HG03354 (cell line): ENCODE data around the gene P2RX3.

Experiments used
- ATAC-seq: cut with Tn5 transposase; IDR thresholded peaks from one replicate; pipeline ENCODE4 v1.9.1; 2021; ENCODE audit warnings: mild to moderate bottlenecking; ENCODE audit not compliant: unreplicated experiment, poor library complexity, severe bottlenecking

Gene P2RX3

DNA sequence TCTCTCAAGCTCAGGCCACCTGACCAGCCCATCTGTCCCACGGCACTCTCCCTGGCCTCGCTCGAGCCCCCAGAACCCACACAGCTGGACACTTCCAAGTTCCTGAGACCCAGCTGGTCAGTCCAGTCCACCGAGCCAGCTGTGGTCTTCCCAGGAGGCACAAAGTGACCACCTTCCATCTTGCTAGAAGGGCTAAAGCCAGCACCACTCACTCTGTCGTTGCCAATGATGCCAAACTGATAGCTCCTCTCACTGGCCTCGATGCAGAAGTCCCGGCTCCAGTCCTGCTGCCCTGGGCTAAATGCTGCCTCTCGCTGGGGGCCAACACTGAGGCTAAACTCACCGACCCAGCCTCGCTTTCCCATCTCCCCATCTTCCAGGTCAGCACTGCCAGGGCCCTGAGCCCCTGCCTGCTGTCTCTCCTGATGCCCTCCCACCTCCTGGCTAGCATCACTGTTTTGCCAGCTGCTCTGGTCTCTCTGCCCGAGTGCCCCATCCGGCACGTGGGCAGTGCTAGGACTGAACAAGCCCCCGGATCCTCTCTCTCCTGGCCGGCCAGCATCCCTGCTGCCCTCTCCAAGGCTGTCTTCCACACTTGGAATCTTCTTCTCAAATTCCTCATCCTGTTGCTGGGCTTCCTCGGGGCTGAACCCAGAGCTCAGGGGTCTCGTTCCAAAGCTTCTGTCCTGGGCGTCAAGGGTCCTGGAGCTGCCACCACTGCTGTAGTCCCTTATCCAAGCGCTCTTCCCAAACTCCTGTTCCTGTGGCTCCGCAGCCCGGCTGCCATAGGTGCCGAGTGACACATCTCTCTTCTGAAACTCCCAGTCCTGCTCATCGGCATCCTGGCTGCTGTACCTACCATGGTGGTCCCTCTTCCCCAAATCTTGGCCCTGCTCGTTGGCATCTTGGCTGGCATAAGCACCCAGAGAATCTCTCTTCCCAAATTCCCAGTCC, 28.8 kb upstream of the P2RX3 start:
- ATAC-seq = no peak

GRCh38 chr11:57310091-57310490, 28.1 kb upstream of the P2RX3 start:
- ATAC-seq = no peak

- ATAC-seq = no peak
Measured at GRCh38 chr11:57310630-57311086, 27.5 kb upstream of the P2RX3 start.

DNA sequence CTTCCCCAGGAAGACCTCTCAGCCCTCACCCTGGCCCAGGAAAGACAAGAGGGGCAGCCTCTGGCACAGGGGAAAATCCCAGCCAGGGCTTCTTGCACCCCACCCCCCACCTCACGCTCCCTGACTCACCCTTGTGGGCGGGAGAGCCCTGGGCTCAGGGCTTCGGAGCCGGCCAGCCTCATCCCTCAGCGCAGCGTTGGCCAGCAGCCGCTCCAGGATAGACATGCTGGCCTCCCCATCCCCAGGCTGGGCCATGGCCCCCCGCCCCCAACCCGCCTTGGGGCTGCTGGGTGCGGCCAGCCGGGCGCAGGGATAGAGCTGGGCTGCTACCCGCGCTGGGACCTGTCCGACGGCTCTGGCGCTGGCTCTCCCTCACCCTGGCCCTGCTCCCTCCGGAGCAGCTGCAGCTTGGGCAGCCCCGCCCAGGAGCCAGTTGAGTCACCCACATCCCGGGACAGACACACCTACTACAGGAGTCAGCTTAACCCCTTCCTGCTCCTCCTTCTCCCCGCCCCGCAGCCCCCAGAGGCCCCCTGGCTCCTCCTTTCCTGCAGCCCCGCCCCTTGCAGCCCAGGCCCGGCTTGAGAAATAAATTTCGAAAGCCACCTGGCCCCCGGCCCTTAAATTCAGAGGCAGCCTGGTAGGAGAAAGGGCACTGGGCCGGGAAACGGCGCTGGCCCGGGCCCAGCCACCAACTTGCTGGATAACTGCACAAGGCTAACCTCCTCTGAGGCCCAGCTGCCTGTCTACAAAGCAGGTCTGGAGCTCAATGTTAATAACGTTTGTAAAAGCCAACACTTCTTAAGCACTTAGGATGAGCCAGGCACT, 26.8 kb upstream of the P2RX3 start:
- ATAC-seq = peak; percentile 95

DNA sequence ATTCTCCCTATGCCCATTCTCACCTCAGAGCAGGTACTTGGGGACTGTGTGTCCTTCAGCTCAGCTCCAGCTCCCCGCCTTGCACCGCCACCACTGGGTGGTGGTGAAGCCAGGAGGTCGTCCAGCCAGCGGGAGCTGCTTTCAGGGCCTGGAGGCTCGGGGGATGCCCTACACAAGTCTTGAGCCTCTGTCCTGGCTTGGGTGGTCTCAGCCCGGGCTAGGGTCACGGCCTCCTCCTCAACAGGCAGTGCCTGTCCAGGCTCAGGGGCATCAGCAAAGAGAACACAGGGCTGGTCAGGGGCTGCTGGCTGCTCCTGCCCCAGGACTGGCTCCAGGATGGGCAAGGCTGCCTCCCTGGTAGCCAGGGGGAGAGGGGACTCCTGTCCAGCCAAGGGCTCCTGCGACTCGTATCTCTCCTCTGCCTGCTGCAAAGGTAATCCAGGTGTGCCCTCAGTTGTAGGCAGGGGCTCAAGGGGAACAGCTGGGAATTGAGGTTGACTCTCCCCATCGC, 25.6 kb upstream of the P2RX3 start:
- no peak for ATAC-seq

DNA sequence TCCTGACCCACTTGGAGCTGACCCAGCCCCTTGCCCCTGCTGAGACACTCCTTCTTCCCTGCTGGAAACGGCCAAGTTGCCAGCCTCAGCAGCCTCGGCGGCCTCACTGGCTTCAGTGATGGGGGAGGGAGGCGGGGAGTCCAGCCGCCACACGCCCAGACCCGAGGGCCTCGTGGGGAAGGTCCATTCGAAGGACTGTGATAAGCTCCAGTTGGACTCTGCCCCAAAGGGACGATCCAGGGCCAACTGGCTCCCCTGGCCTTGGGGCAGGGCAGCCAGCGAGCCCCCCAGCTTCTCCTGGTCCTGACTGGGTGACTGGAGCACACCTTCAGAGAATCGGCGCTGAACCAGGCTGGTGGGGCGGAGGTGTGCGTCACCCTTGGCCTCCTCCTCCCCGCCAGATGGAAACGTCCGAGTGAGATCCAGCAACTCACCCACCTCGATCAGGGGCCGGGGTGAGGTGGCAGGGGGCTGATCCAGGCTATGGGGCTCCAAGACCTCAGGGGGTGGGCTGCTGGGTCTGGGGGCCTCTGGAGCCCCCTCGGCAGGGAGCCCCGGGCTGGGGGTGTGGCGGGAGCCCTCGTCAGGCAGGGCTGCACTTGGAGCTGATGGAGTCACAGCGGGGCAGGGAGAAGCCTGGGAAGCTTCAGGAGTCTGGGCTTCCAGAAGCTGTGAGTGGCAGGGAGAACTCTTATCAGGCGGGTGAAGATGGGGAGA, 24.9 kb upstream of the P2RX3 start:
- no peak for ATAC-seq

DNA sequence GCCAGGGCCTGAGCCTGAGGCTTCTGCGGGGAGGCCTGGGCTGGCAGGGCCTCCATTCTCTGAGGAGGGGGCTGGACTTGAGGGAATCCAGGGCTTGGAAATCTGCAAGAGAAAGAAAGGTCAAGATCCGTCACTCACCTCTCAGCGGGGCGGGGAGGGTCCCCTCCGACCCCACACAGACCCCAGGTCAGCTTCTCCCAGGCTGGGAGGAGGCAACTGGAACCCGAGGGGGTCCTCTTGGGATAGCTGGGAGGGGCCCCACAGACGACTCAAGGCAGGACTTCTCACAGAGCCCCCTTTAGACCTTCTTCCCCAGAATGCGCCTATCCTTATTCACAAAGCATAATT, 24.4 kb upstream of the P2RX3 start:
- no peak for ATAC-seq

GRCh38 chr11:57314221-57314973, 23.8 kb upstream of the P2RX3 start:
- ATAC-seq = no peak

DNA sequence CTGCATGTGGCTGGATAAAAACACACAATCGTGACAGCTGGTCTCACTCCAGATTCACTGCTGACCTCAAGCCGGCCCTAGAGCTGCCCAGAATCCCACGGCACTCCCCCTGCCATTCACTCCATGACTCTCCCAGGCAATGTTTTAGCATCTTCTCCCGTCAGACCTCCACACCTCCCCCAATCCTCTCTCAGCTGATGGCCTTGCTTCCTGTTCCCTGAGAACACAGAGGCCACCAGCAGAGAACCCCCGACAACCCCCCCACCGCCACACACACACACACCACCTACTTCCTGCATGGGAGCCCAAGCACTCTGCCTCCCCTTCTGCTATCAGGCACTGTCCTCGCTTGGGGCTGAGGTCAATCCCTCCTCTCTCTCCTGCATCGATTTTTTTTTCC, 22.7 kb upstream of the P2RX3 start:
- no peak for ATAC-seq

DNA sequence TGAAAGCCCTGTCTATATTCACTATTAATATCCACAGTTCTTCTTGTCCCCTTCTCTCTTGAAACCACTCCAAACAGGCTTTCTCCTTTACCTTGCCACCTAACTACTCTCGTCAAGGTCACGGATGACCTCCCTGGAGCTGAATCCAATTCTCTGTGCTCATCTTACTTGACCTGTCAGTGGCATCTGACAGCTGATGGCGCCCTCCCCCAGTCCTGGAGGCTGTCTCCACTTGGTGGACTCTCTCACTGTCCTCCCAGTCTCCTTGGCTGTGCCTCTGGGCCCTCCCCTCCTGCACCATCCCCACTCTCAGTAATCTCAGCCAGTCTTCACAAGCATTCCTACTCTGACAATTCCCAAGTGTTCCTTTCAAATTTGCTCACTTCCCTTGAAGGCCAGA, 22.1 kb upstream of the P2RX3 start:
- ATAC-seq = no peak

DNA sequence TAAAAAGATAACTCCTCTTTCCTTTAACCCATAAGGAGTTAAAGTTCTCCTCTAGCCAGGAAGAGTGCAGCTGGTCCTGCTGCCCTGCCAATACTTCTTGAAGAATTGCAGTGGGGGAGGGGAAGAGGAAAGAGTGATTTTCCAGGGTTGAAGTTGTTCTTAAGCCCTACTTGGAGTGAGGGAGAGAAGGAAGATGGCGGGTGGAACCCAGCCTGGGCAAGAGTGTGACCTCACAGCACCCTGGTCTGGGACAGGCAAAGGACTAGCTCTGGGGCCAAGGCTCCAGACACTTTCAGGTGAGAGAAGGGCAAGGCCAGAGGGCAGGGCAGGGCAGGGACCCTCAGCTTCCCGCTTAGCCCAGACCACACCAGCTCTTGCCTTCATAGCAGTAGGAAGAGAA, 20.0 kb upstream of the P2RX3 start:
- no peak for ATAC-seq

DNA sequence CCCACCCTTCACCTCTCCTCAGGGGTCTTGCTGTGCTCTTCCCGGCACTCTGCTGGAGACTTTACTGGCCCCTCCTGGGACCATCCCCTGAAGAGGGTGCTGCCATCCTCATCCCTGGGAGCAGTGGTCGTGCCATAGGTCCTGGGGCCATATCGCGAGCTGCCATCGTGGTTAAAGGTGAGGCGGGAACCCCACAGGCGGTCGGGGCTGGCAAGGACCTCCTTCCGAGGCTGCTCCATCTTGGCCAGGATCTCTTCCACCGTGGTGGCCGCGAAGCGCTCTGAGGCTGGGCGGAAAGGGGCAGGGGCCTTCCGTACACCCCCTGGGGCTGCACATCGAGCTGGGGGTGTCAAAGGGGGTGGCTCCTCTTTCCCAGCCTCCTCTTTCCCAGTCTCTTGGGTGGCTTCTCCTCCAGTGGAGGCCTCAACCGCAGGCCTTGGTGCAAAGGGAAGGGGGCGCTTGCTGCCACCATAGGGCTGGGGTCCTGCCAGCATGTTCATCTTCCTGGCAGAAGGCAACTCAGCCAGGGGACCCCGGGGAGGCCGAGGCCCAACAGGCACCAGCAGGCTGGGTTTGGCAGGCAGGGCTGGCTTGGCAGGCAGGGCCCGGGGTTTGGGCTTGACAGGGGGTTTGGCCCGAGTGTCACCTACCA, 18.0 kb upstream of the P2RX3 start:
- no peak for ATAC-seq

GRCh38 chr11:57320719-57321387, 17.3 kb upstream of the P2RX3 start:
- ATAC-seq = no peak

DNA sequence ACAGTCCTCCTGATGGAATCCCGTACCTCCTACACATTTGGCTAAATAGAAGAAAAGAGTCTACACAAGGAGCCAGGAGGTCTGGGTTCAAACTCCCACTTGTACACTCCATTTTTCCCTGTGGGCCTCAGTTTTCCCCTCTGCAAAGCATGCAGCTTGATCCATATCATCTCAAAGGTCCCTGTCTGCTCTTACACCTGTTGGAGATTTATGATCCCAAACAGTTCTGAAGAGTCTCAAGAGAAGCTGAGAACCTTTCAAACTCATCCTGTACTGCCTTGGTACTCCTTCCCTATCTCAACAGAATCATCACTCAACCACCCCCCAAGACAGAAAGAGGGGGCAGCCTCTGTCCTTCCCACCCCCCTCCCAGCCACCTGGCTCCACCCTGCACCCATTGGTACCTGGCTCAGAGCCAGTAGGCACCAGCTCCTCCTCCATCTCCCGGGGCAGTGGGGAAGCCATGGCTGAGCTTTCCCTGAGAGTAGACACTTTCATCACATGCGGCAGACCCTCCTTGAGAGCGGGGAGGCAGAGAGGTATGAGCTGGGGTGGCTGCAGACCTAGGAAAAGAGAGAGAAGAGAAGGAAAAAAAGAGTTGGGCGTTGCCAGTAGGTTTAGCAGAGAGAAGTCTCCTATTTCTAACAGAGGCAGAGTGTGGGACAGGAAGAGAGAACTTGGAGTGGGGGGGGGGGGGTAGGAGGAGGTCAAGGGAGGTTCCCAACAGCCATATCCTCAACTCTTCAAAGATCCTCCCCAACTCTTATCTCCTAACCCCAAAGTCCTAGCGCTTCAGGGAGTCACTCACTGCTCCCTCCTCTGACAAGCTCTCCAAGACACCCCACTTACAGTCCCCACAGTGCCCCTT, 16.5 kb upstream of the P2RX3 start:
- ATAC-seq = no peak

DNA sequence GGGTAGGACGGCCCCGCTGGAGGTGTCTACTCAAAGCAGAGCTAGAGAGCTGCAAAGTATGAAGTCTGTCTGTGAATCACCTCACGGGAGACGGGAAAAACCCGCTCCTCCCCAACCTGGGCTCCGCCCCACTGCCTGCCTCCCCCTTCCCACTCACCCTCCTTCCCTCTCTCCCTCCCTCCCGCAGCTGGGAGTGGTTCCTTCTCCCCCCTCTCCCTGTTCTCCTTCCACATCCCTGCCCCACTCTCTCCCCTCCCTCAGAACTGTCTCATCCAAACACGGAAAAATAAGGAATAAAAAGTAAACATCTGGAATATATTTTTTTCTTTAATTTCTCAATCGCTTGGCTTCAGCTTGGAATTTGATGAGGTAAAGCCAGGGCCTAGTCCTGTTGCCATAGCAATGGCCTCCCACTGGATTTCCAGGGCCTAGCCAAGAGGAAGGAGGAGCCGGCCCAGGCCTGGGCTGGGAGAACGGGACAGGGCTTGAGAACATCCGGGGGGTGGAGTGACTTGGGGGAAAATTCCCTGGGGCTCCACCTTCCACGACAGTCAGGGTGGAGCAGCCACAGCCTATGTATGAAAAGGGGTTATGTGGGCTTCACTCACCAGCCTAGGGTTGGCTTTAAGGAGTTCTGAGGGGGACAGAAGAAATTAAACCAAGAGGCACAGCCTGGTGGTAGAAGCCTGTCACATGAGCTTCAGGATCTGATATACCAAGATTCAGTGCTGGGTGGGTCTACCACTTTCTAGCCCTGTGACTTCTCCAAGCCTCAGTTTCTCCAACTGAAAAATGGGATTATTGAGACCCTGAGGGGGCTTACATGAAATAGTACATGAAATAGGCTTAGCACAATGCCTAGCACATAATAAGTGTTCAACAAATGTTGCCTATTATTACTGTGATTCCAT, 15.6 kb upstream of the P2RX3 start:
- no peak for ATAC-seq

DNA sequence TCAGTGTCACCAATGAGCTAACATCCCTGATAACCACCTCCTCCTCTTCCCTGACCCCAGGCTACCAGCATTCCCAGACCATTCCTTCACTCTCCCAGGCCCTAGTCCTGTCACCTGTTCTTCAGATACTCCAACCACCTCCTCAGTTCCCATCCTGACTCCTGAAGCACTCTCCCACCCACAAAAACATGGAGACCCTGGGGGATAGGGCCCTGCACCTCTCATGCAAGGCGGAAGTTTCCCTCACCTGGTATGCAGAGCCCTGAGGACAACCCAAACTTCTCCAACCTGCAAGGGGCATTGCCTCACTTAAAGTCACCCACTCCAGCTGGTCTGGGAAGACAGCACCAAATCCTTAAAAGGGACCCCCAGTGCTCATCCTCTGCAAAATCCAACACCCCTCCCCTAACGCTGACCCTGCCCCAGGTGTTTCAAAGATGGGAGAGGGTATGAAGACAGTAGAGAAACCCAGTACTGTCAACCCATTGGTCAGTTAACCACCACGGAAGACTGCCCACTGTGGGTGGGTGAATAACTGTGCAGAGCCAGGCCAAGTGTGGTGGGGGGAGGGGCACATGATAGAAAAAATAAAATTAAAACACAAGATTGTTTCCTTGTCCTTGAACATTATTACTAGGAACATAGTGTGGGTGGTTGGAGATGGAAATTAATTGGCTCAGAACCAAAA, 14.8 kb upstream of the P2RX3 start:
- ATAC-seq = no peak
